Central memory CD4-positive, alpha-beta T cell (primary cell): ENCODE measurements around the gene ZGRF1.
"Not testable (repeated sequence)": the region's sequence is repeated elsewhere in the genome, so short reads cannot be mapped to it uniquely, and the experiment has no call there.

Experiments used
- DNase-seq: peaks from one replicate; pipeline ENCODE4 v3.0.0; 2022
- total RNA-seq, 3 experiments: gene quantifications; one replicate each; lab custom pipeline; 2026; lab: John Stamatoyannopoulos, UW

ZGRF1 gene, protein sequence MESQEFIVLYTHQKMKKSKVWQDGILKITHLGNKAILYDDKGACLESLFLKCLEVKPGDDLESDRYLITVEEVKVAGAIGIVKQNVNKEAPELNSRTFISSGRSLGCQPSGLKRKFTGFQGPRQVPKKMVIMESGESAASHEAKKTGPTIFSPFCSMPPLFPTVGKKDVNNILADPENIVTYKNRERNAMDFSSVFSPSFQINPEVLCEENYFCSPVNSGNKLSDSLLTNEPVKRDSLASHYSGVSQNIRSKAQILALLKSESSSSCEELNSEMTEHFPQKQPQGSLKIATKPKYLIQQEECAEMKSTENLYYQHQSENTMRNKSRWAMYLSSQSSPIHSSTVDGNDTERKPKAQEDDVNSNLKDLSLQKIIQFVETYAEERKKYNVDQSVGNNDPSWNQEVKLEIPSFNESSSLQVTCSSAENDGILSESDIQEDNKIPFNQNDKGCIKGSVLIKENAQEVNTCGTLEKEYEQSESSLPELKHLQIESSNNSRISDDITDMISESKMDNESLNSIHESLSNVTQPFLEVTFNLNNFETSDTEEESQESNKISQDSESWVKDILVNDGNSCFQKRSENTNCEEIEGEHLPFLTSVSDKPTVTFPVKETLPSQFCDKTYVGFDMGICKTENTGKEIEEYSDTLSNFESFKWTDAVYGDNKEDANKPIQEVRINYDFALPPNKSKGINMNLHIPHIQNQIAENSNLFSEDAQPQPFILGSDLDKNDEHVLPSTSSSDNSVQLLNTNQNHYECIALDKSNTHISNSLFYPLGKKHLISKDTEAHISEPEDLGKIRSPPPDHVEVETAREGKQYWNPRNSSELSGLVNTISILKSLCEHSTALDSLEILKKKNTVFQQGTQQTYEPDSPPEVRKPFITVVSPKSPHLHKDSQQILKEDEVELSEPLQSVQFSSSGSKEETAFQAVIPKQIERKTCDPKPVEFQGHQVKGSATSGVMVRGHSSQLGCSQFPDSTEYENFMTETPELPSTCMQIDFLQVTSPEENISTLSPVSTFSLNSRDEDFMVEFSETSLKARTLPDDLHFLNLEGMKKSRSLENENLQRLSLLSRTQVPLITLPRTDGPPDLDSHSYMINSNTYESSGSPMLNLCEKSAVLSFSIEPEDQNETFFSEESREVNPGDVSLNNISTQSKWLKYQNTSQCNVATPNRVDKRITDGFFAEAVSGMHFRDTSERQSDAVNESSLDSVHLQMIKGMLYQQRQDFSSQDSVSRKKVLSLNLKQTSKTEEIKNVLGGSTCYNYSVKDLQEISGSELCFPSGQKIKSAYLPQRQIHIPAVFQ (N-terminal part only)
- 17.2 to 33.2 (median 23.5) reads per million in 3 experiments for total RNA-seq

DNA sequence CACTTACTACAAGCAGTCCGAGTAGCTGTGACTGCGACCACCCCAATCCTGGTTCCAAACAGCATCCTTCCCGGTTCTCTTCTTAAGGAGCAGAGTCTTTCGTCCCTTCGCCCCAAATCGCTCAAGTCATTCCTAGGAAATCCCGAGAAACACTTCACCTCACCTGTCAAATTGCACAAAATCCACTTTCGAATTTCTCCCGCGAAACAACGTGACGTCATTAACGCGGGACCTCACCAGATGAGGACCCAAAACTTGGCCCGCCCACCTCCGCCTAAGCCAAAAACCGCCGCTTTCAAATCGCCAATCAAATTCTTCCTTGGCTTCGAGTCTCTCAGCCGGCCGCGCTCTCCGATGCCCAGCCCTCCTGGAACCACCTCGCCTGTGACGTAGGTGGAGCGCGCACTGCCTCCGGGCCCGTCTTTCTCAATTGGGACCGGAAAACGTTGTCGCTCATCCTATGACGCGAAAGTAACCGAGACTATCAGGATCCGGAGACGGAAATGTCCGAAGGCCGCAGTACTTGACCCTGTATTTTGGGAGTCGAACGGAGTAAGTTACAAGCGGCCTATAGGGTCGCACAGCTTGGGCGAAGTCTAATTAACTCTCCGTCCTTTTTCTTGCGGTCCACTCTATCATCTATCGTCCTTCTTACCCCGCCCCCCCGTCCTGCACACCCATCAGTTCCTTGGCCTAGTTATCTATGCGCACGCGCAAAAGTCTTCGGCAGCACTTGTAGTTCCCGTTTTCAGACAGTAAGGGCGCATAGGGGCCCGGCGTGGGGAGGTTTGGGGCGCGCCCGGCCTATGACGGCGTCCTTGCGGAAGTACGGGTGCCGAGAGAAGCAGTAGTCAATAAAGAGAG, at the start of gene ZGRF1, which contains the start of gene LARP7:
ZGRF1 (minus strand) TSS at position 222 of the 864 bp plus-strand sequence. CDS start 3,733 bp downstream, outside the sequence.
LARP7 (plus strand) TSS at position 456 of the 864 bp plus-strand sequence. CDS start 7,527 bp downstream, outside the sequence.
- peak; percentile 99 for DNase-seq

DNA sequence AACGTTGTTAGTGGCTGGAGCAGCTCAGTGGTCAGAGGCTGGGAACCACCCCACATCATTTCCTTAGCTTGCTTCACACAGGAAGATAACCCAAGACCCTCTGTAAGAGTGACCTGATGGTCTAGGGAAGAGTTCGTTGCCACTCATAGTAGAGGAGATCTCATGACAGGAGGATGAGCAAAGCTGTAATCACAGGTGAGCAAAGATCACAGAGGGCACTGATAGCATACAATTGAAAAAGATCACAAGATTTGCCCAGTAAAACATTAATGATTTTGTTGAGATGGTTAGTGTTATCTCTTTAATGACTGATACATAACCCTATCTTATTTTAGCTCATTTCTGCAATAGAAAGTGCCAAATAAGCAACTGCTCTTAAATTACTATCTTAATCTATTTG, 44.3 kb upstream of the ZGRF1 start:
- no peak for DNase-seq

DNA sequence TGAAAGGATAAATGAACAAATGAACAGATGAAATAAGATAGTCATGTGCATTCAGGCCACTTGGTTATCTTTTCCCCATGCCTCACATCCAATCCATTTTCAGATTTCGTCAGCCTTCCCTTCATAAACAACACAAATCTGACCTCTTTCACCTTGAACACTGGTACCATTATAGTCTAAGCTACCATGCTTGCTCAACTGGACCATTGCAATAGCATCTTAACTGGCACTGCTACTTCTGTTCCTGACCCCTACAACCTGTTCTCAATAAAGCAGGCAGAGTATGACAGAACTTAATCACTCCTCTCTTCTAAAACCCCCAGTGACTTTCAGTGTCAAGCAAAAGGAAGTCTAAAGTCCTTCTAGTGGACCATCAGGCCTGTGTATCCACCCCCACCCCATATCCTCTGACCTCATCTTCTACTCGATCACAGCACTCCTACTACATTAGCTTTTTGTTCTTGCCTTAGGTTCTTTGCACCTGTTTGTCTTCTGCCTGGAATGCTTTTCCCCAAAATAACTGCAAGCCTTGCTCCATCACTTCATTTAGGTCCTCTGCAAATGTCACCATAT, 40.9 kb upstream of the ZGRF1 start:
- no peak for DNase-seq

DNA sequence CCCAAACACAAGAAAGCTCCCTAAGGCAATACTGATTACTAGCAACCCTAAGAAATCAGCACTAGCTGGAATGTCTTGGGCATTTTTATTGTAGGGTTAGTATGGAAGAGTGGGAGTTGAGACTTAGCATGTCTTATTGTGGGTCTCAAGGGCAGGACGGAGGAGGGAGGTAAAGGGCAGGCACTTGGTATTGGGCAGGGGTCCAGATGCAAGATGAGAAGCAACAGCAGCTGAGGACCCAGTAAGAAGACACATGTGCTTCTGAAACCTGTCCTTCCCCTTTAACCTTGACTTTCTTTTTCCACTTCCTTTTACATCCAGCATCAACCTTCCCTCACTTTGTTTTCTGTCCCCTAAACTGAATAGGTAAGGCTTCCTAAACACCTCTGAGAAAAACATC, 37.7 kb upstream of the ZGRF1 start:
- no peak for DNase-seq

DNA sequence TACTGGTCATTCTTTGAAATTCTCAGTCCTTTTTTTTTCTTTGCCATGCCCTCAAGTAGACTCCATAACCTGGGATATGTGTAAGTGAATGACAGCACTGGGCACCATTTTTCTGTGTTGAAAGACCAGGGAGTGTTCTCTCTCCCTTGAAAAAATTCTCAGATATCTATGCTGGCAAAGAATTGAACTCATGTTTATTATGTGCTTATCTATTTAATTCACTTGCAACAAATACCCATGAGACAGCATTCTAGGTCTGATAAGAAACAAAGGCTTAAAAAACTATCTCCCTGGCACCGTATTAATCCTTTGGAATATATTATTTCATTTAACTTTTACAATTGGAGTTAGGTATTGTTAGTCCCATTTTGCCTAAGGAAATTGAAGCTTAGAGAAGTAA, 37.0 kb upstream of the ZGRF1 start:
- no peak for DNase-seq

DNA sequence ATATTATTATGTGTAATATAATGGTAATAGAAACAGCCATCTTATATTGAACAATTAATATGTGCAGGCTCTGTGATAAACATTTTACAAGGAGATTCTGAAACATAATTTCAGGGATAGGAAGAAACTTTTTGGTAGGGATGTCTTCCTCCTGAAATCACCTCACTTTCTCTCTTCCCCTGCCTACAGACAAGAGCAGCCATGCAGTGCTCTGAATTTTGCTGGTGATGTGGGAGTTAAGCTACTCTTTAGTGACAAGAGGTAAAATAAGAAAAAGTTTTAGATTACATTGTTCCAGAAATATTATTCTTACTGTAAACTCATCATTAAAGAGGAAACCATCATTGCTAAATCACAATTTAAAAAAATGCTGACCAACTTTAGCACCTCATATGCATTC, 36.4 kb upstream of the ZGRF1 start:
- DNase-seq, result no peak

DNA sequence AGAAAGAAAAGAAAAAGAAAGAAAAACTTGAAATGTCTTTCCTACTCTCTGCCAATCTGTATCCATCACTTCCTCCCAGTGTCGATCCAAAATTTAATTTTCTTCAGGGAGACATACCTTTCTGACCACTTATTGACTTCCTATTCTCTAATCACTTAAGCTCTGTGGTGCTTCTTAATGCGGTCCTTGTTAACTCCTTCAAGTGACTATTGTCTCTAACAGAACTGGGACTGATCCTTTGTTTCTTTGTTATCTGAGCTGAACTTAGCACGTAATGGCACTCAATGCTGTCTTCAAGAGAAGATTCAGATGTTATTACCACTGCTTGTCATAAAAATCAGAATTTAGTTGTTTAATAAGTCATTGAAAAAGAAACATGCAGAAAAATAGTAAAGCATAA, 31.4 kb upstream of the ZGRF1 start:
- no peak for DNase-seq

DNA sequence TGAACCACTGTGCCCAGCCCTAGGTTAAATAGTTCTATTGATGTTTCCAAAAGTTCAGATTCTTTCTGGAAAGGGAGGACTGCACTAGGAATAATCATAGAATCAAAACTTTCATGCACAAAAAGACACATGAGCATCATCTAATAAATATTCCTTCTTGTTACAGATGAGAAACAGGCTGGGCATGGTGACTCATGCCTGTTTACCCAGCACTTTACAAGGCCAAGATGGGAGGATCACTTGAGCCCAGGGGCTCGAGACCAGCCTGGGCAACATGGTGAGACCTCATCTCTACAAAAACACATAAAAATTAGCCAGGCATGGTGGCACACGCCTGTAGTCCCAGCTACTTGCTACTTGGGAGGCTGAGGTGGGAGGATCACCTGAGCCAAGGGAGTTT, 27.9 kb upstream of the ZGRF1 start:
- no peak for DNase-seq

DNA sequence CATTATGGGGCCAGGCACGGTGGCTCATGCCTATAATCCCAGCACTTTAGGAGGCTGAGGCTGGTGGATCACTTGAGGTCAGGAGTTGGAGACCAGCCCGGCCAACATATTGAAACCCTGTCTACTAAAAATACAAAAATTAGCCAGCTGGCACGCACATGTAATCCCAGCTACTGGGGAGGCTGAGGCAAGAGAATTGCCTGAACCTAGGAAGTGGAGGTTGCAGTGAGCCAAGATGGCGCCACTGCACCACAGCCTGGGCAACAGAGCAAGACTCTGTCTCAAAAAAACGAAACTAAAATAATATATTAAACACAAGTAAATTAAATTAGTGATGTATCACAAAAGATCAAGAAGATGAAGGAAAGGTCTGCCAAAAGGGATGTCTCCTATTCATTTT, 19.4 kb upstream of the ZGRF1 start:
- DNase-seq, result not testable (repeated sequence)

DNA sequence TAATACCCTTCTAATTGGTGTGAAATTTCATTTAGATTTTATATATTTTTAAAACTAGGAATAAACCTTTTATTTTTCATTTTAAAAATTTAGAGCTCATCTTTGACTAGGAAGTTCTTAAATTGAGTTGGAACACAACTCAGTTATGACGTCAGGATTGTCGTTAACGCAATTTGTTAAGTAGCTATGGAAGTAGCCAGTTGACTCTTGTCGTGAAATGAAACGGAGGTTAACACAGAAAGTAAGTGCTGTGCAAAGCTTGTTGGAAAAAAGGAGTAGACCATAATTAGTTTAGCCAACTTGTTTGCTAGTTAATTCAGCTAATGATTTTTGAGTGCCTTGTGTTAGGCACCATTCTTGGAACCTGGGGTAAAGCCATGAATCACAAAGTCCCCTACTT, 18.6 kb upstream of the ZGRF1 start:
- no peak for DNase-seq

DNA sequence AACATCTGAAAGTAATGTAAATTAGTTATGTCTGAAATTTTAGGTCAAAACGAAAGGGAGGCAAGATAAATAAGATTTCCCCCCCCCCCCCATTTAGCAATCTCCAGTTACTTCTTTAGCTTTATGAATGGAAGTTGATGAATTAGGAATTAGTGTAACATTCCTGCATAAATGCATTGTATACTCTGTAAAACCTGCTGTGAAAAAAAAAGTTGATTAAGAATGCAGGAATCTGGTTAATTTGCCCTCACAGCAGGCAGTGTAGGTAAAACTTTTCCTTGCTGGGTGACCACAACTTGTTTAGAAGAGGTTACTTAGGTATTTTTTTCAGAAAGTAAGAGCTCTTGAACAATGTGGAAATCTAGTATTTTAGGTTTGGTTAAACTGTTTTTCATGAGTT, 15.5 kb upstream of the ZGRF1 start:
- DNase-seq, result no peak

DNA sequence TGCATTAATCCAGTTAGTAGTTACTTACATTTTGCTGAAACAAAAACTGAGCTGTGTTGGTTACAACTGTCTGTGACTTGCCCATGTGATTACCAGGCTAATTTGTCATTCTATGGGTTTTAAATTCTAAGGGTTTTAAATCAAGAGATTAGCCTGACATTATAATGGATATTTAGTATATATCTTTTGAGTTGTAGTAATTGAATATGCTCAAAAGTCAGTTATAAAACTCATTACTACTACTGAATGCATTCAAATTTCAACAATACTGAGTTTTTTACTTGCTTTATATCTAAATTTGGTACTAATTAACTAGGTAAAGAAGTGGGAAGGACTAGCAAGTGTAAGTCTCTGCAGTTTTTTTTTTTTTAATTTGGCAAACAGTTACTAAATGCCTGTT, 14.9 kb upstream of the ZGRF1 start:
- no peak for DNase-seq

DNA sequence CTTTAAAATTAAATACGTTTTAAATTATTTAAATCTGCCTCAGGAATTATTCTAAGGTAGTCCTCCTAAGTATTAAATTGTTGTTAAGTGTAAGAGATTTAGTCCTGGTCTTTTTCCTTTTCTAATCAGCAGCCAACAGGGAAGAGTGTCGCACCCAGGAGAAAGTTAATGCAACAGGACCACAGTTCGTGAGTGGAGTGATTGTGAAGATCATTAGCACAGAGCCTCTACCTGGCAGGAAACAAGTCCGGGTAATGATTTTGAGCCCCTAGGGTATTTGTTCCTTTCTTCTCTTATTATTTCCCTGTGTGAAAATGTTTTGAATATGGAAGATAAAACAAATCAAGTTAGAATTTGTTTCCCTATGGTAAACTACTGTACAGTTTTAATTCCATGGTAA, 13.6 kb upstream of the ZGRF1 start:
- DNase-seq, result no peak

DNA sequence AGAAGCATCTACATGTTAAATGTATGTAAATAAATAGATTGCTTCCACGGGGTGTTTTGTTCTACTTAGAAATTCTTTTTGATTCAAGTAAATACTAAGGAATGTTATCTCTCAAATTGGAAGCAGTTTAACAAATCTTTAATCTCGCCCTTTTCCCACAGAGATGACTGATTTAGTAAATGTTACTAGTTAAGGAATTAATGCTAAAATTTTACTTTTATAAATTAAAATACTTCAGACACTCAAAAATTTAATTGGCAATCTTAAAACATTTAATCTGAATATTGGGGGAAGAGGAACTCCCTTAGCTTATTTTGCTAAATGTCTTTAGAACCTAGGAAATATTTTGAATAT, 12.3 kb upstream of the ZGRF1 start:
- no peak for DNase-seq

DNA sequence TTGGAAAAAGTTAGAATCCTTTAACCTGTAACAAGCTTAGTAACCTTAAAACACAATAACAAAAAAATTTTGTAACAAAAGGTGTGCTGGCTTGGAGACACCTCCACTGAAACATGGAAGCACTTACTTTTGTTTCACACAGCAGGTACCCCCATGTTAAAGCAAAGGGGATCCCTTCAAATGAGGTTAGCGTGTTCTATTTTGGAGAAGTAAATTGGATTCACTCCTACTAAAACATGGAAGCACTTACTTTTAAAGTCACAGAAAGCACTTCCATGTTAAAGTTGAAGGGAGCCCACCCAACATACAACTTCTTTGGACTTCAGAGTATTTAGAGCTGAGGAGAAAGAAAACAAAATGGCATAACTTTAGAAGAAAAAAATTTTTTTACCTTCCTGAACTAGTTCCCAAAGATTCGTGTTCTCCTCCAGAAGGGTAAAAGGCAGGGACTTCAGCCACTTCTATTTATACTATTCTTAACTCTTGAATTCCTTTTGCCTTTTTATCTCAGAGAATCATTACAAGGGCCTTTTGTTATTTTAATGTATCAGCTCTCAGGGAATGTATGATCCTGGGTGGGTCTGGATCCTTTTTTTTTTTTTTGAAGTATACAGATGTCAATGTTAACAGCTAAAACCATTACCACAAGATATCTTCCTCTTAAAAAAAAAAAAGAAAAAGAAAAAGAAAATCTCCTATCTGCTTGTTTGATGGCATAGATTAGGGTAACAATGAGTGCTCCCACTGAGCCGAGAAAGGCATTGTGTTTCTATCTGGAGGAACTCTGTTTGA, 11.8 kb upstream of the ZGRF1 start:
- no peak for DNase-seq

DNA sequence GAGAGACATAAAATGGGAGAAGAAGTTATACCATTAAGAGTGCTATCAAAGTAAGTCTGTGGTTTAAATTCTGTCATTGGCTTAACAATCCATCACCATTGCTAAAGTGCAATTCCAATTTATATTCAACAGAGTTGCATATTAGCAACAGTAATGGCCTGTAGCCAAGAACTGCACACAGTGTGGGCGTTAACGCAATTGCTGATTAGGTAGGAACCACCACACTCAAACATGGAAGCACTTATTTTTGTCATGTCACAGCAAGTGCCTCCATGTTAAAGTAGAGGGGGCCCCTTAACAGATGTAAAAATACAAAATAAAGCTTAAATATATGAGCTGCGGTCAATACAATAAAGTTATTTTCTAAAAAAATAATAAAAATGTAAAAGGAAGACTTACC, 11.1 kb upstream of the ZGRF1 start:
- DNase-seq, result no peak

DNA sequence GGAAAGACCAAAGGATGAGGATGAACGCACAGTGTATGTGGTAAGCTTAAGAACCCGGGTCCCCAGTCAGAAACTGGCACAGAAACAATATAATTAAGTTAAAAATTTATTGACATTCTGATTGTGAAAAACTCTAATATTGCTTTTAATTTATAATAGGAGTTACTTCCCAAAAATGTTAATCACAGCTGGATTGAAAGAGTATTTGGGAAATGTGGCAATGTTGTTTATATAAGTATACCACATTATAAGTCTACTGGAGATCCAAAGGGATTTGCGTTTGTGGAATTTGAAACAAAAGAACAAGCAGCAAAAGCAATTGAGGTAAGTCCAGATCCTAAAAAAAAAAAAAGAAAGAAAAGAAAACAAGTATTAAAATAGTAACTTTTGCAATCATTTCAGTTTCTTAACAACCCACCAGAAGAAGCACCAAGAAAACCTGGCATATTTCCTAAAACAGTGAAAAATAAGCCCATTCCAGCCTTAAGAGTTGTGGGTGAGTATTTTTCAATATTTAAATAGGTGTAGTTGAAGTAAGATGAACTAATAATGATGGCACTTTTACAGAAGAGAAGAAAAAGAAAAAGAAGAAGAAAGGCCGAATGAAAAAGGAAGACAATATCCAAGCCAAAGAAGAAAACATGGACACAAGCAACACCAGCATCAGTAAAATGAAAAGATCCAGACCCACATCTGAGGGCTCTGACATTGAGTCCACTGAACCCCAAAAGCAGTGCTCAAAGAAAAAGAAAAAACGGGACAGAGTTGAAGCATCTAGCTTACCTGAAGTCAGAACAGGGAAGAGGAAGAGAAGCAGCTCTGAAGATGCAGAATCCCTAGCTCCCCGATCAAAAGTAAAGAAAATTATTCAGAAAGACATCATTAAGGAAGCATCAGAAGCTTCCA, 10.2 kb upstream of the ZGRF1 start:
- no peak for DNase-seq

DNA sequence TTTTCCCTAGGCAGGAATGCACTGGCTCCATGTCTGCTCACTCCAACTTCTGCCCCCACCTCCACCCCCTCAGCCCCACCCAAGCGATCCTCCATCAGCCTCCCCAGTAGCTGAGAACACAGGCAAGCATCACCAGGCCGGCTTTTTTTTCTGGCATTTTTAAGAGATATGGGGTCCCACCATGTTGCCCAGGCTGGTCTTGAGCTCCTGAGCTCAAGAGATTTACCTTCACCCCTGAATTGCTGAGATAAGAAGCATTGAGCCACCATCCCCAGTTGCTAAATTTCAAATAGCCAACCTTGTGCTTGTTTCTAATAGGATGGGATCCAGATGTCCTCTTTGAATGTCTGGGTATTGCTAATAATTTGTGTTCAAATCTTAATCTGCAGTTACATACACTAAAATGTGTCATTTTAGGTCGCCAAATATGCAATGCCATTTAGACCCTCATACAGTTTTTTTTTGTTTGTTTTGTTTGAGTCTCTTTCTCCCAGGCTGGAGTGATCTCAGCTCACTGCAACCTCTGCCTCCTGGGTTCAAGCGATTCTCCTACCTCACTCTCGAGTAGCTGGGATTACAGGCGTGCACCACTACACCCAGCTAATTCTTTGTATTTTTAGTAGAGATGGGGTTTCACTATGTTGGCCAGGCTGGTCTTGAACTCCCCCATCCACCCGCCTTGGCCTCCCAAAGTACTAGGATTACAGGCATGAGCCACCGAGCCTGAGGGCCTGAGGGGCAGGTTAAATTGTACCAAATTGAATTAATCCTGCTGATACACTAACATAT, 9.0 kb upstream of the ZGRF1 start:
- no peak for DNase-seq
